Superior temporal gyrus (tissue), 1 donor: ENCODE measurements around the gene RELN.
"Not testable (repeated sequence)": the region's sequence is repeated elsewhere in the genome, so short reads cannot be mapped to it uniquely, and the experiment has no call there.

ENCODE experiments used
- DNase-seq: peaks from one replicate; pipeline ENCODE4 v3.0.0-alpha.2; 2016; ENCODE audit errors: extremely low spot score

The RELN gene

DNA sequence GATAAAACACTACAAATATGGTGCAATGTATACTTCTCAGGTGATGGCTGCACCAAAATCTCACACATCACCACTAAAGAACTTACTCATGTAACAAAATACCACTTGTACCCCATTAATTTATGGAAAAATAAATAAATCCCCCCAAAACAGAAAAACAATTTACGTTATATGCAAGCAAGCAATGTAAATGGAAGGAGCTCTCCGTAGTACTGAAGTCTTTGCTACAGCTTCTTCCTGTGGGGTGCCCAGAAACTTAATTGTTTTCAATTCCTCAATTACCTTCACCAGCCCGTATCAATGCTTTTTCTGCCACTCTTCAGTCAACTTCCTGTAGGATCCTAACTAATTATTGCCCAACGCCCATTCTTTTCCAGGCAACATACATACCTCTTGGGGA, 138.1 kb downstream of the RELN start:
- DNase-seq = no peak

- no peak for DNase-seq
Observed at GRCh38 chr7:103843689-103844480, 145.6 kb downstream of the RELN start.

- DNase-seq = no peak
Observed at GRCh38 chr7:103833401-103833800, 156.1 kb downstream of the RELN start.

DNA sequence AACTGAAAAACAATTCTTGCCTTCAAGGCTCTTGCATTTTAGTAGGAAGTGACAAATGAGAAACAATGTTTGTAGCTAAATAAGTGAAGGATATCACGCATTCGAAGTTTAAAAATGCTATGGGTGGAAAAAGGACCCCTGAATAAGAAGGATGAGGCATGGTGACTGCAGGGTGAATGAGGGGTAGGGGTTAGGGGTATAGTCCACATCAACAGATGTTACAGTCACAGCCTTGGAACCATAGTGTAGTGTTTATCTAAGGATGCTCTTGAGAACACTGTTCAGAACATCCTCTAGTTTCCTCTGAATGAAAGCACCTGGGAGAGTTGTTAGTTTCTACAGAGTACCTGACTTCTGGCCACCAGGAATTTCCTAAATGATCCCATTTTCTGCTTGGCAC, 157.0 kb downstream of the RELN start:
- DNase-seq = no peak

GRCh38 chr7:103824251-103824650, 165.2 kb downstream of the RELN start:
- no peak for DNase-seq

GRCh38 chr7:103823084-103823483, 166.4 kb downstream of the RELN start:
- no peak for DNase-seq

DNA sequence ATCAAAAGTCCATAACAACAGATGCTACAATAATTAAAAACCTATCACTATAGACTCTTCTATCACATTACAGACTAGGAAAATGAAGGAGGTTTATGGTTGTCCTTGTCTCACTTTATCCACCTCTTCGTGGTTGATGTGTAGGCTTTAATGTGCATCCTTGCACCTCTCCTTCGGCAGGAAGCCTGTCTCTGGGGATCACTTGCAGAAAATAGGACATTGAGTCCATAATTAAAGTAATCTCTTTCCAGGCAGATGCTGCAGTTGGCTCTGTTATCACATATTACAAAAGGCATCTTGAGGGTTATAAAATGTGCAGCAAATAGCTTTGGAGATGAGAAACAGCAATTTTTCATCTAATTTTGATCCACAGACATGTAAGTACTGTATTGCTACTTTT, 168.4 kb downstream of the RELN start:
- DNase-seq = no peak

DNA sequence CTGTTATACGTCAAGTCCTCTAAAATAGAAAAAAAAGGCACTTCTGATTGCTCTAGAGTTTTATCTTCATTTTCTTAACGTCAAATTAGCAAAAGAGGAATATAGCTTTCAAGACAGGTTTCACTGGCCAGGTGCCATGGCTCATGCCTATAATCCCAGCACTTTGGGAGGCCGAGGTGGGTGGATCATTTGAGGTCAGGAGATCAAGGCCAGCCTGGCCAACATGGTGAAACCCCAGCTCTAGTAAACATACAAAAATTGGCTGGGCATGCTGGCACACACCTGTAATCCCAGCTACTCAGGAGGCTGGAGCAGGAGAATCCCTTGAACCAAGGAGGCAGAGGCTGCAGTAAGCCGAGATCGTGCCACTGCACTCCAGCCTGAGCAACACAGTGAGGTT, 173.5 kb downstream of the RELN start:
- not testable (repeated sequence) for DNase-seq

DNA sequence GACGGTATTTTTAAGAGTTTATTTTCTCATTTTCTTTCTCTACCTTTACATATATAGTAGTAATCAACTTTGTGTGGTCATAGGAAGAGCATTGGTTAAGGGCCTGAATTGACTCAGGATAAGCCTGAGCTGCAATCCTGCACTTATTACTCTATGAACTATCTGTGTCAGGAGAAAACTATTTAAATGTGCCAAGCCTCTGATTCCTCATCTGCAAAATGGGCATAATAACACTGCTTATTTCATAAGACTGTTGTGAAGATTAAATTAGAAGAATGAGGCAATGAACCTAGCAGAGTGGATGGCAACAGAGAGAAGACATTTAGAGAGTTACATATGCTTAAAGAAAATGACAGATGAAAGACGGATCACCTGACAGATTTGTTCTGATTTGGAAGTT, 175.5 kb downstream of the RELN start:
- DNase-seq = no peak

DNA sequence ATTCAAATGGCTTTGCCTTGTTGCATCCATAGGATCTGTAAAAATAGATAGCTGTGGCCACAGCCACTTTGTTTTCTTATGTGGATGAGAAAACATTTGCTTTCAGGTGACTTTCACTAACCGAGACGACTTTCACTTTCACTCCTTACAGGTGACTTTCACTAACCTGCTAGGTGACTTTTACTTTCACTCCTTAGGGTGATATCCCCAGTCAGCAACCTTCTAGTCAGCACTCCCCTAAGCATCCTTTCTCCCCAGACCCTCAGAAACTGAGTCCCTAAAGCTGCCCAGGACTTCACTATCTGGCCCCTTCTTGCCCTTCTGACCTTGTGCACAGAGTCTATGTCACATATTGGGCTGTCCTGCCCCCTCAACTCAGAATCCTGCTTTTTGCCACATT, 177.5 kb downstream of the RELN start:
- DNase-seq = no peak

GRCh38 chr7:103811290-103811689, 178.2 kb downstream of the RELN start:
- no peak for DNase-seq

- DNase-seq = no peak
Observed at GRCh38 chr7:103810112-103810744, 179.2 kb downstream of the RELN start.

DNA sequence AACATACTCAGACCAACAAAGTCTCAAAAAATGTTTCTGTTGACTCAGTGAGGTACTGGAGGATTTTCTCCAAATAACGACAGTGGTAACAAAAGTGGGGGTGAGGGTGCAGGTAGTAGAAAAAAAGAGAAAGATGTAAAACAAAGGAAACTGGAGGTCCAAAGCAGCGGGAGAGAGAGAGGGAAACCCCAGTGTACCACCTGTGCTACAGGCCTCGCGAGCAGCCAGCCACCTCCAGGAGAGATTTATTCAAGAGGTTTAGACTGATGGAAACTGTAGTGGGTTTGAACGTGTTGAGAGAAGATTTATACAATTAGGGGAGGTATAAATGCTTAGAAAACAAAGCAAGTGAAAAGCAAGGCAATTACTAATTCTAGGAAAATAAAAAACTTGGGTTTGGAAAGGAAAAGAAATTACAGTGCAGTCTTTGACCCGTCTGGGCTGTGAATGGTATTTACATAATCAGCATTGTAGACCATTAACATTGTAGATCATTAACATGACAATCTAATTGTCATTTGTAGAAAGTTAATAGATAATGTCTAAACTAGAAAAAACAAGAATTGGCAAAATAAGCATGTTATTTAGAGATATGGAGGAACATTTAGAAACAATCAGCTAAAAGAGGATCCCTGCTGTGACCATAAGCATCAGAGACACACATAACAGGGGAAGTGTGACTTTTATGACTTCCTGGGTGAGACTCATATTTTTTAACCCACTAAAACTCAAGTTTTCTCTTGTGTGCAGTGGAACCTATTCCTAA, 180.0 kb downstream of the RELN start:
- no peak for DNase-seq

GRCh38 chr7:103805346-103805745, 184.1 kb downstream of the RELN start:
- no peak for DNase-seq

DNA sequence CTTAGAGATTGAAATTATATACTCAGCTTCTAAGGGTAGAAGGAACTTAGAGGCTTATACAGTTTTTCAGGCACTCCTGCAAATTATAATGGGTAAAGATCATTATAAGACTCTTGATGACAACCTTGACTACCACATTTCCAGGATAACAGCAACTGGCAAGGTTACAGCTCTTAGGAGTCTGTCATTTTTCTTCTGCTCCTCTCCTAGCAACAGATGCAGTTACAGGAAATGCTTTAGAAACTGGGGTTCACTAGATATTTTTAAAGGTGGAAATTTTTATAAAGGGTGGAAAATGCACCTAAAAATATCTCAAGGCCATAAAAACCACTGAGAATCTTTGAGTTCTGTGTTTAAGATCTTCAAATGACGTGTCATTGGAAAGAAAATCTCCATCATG, 185.8 kb downstream of the RELN start:
- DNase-seq = no peak

- DNase-seq = no peak
Observed at GRCh38 chr7:103799298-103799697, 190.2 kb downstream of the RELN start.

DNA sequence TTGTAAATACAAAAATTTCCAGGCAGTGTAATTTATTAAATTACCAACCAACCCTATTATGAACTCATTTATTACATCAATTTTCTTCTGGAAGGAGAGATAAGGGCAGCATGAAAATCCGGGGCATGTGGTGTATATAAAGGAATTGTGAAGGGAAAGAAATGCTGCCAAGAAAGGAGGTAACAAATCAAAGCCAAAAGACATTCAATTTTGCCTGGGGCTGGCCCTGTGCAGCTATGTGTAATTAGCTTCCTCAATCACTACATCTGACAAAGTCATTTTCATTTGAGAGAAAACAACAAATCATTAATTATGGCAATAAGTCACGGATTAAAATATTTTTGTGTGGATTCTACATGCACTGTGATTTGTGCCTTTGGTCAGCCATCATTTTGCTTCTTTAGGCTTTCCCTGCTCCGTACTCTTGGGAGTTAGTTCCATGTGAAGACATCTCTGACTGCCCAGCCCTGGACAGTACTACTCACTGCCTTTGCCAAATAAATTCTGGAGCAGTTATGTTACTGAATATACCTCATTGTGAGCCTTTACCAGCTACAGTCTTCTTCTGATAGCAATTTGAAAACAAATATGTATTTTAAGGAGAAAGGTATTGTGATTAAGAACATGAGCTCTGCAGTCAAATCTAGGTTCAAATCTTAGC, 191.7 kb downstream of the RELN start:
- no peak for DNase-seq

DNA sequence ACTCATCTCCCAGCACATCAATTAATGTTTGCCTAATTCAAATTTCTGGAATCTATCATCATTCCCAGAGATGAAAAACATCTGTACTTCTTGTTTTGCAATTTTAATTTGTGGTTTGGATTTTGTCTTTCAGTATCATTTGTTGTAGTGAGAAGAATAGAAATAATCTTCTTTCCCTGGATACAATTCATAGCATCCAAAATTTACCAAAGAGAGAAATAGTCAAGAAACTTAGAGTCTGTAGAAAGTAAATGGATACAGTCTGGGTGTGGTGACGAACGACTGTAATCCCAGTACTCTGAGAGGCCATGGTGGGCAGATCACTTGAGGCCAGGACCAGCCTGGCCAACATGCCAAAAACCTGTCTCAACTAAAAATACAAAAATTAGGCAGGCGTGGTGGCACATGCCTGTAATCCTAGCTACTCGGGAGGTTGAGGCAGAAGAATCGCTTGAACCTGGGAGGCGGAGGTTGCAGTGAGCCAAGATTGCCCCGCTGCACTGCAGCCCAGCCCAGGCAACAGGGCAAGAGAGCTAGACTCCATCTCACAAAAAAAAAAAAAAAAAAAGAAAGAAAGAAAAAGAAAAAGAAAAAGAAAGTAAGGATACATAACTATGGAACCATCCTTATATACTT, 193.0 kb downstream of the RELN start:
- DNase-seq = no peak

GRCh38 chr7:103795787-103796186, 193.7 kb downstream of the RELN start:
- DNase-seq = no peak

DNA sequence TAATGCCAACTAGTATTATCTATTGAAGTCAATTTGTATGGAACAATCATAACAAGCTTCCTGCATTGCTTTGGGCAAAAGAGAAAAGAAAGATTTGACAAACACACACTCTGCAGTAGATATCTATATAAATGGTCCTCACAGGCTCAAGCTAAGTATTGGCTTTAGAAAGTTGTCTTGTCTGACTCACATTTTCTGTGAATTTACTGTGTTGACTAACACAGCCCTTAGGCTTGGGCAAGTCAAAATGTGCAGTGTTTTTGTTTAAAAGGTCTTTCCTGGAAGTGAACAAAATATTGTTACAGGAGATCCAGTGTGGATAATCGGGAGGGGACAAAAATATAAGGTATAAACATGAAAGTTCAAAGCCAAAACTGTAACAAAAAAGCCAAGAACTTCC, 194.4 kb downstream of the RELN start:
- DNase-seq = no peak

- DNase-seq = no peak
Observed at GRCh38 chr7:103794424-103794823, 195.0 kb downstream of the RELN start.

DNA sequence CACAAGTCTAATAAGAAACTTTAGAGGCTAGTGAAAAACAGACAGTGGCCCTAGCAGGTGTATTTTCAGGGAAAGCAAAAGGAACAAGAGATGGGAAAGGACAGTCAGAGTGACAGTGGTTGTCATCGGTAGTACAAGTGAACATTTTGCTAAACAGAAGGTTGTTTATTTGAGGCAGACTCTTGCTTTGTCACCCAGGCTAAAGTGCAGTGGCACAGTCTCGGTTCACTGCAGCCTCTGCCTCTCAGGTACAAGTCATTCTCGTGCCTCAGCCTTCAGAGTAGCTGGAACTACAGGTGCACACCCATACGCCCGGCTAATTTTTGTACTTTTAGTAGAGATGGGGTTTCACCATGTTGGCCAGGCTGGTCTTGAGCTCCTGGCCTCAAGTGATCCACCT, 195.8 kb downstream of the RELN start:
- DNase-seq = no peak
